Measurements from ENCODE around the gene HOPX. TPM values are rescaled to one million over a fixed set of nuclear protein-coding genes. Genes with fewer than 3 reads are reported as not detected.

Gene HOPX
- total and polyA plus RNA-seq, 10 donors = 6.0 to 26.0 (median 8.0) TPM

- intact Hi-C loops (cut with DNase I; ENCODE audit: low total_unique reads) = no loop called here
- Histone ChIP-seq H3K9me3 (no peaks in the 10 kb centered on the region), H3K4me3 (no peak overlapping the region), H3K27ac (no peak overlapping the region), H3K4me1 (no peaks in the 10 kb centered on the region), H3K36me3 (no peaks in the 10 kb centered on the region), H3K27me3 (replicated peaks in 1 of 7) (no peaks in the 10 kb centered on the region)
- TF ChIP-seq POLR2A (IDR thresholded peaks at IDR 0.05) = no peak
- TF ChIP-seq POLR2AphosphoS5 (IDR thresholded peaks at IDR 0.05) = no peak
- TF ChIP-seq CTCF (IDR thresholded peaks at IDR 0.05 in 8 of 11, conservative IDR thresholded peaks at IDR 0.05 in 3 of 11) = no peak
- no peak for DNase-seq
- 75 to 89% (median 86%) methylated on average over 1 of the region's 1 CpG for WGBS, 5 donors
Measured at GRCh38 chr4:56690393-56690792, 9.3 kb upstream of the HOPX start.

DNA sequence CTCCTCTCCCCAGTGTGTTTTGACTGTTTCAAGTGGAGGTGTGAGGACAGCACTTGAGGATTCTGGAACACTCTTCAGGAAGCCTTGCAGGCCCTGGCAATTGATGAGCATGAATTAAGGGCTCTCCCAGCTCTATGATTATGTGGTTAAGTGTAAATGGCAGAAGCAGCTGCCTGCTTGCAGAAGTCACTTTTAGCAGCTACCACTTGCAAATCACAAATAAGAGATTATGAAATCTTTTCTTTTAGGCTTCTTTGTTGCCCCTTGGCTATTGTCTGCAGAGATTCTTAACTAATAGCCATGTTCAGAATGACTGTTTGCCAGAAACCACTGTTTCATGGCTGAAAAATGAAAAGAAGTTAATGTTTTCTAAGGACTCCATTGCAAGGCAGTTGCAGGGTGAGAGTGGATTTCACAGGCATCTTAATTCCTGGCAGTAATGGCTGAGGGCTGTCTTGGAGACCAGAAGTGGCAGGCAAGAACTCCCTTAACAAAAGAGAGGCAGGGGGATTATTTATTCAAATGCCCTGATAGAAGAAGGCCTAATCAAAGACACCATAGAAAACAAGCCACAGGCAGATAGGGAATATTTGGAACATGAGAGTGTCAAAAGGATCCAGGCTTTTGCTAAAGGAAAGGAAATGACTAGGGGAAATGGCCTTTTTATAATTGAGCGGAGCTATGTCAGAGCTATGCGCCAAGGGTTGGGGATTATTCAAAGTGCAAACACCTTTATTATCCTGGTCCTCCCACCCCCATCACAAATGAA, 8.3 kb upstream of the HOPX start:
- Histone ChIP-seq H3K36me3 (no peaks in the 10 kb centered on the region), H3K27ac (no peak overlapping the region), H3K4me3 (no peak overlapping the region), H3K27me3 (replicated peaks in 1 of 7) (no peaks in the 10 kb centered on the region), H3K4me1 (no peaks in the 10 kb centered on the region), H3K9me3 (no peaks in the 10 kb centered on the region)
- DNase-seq = no peak
- TF ChIP-seq CTCF (IDR thresholded peaks at IDR 0.05 in 8 of 11, conservative IDR thresholded peaks at IDR 0.05 in 3 of 11) = no peak
- TF ChIP-seq POLR2A (IDR thresholded peaks at IDR 0.05) = no peak
- TF ChIP-seq POLR2AphosphoS5 (IDR thresholded peaks at IDR 0.05) = no peak
- intact Hi-C loops (cut with DNase I; ENCODE audit: low total_unique reads) = no loop called here
- WGBS, 5 donors = 64 to 82% (median 76%) methylated on average over 2 of the region's 2 CpGs

DNA sequence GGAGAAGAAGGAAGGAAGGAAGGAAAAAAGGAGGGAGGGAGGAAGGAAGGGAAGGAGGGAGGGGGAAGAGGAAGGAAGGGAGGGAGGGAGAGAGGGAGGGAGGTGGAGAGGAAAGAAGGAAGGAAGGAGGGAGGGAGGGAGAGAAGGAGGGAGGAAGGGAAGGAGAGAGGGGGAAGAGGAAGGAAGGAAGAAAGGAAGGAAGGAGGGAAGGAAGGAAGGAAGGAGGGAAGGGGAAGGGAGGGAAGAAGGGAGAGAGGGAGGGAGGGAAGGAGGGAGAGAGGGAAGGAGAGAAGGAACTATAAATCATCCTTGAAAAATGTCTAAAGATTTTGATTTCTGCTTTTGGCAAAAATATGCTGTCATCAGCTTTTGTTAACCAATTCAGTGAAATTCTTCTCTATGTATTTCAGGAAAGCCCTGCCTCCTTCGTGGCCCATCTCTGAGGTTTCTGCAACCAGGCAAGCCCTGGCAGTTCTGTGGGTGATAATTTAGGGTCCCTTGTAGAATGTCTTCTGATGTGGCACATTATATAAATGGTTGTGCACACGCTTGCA, 7.1 kb upstream of the HOPX start:
- no peak for TF ChIP-seq CTCF (IDR thresholded peaks at IDR 0.05 in 8 of 11, conservative IDR thresholded peaks at IDR 0.05 in 3 of 11)
- intact Hi-C loops (cut with DNase I; ENCODE audit: low total_unique reads) = no loop called here
- Histone ChIP-seq H3K4me1 (no peaks in the 10 kb centered on the region), H3K27ac (no peak overlapping the region), H3K36me3 (no peaks in the 10 kb centered on the region), H3K4me3 (no peak overlapping the region), H3K9me3 (no peaks in the 10 kb centered on the region), H3K27me3 (replicated peaks in 1 of 7) (peaks cover 0 to 1% (median 0%) of the 10 kb centered on the region in 7 donors)
- 52 to 59% (median 57%) methylated on average over 2 of the region's 2 CpGs for WGBS, 5 donors
- DNase-seq = no peak

DNA sequence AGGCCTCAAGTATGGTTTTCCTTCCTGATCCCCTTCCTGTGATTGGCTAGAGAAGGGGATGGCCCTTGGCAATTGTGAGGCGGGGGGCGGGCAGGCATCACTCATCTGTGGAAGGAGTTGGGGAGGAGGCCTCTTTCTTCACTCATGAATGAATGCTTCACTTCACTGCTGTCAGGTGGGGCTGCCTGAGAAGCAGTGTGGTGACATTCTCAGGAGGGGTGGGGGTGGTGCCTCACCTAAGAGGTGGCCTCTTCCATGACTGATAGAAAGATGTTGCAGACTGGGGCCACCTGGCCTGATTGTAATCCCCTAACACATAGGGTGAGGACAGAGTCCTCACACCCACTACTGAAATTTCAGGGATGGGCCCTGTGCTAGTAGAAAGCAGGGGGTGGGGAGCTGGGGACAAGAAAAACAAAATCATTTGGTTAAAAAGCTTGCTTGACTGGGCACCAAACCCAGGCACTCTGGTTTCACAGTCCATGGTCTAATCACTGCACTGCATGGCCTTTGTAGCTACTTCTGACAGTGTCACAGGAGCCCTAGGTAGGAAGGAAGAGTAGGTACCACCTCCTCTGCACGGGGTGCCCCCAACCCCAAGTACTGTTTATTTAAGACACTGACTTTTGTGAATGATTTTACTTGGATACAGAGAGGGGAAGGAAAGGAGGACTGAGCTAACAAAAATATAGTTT, 5.6 kb upstream of the HOPX start:
- DNase-seq = no peak
- Histone ChIP-seq H3K9me3 (no peaks in the 10 kb centered on the region), H3K4me1 (peaks cover 0 to 5% (median 1%) of the 10 kb centered on the region in 6 donors), H3K4me3 (no peak overlapping the region), H3K36me3 (no peaks in the 10 kb centered on the region), H3K27ac (no peak overlapping the region), H3K27me3 (replicated peaks in 1 of 7) (peaks cover 0 to 9% (median 0%) of the 10 kb centered on the region in 7 donors)
- TF ChIP-seq CTCF (IDR thresholded peaks at IDR 0.05 in 8 of 11, conservative IDR thresholded peaks at IDR 0.05 in 3 of 11) (no peak), POLR2AphosphoS5 (IDR thresholded peaks at IDR 0.05) (no peak), POLR2A (IDR thresholded peaks at IDR 0.05) (no peak)
- WGBS, 5 donors = 64 to 86% (median 73%) methylated on average over 1 to 3 of the region's 3 CpGs
- intact Hi-C loops (cut with DNase I; ENCODE audit: low total_unique reads) = no loop called here

All from spleen (tissue), 11 donors.